Thyroid gland (tissue), 4 donors: ENCODE results near the gene HSPB3. TPM values are rescaled to one million over a fixed set of nuclear protein-coding genes. Genes with fewer than 3 reads are reported as not detected.
"Not testable (repeated sequence)": the region's sequence is repeated elsewhere in the genome, so short reads cannot be mapped to it uniquely, and the experiment has no call there.

ENCODE experiments used
- DNase-seq, 2 donors: peaks; one replicate each; pipeline ENCODE4 v3.0.0-alpha.2; 2019
- H3K27ac ChIP-seq, 3 donors: fragments of 200-600 bp; sonication (generic); 1 replicate in 2 of 3; 2 replicates in 1 of 3; pipeline ENCODE4 v1.5.1; 2016 to 2019; ENCODE audit warnings: mild to moderate bottlenecking in 1 of 3, moderate library complexity in 1 of 3
- H3K27me3 ChIP-seq: fragments of 200-600 bp; sonication (generic); one replicate; pipeline ENCODE4 v1.5.1; 2019
- H3K36me3 ChIP-seq, 2 donors: fragments of 200-600 bp; sonication (generic); one replicate each; pipeline ENCODE4 v1.5.1; 2016 to 2019
- H3K4me1 ChIP-seq, 2 donors: fragments of 200-600 bp; sonication (generic); one replicate each; pipeline ENCODE4 v1.5.1; 2017 to 2019
- H3K4me3 ChIP-seq, 3 donors: fragments of 200-600 bp; sonication (generic); replicated peaks in 1 of 3; 1 replicate in 2 of 3; 2 replicates in 1 of 3; pipeline ENCODE4 v1.5.1; 2016; ENCODE audit warnings: mild to moderate bottlenecking in 1 of 3
- H3K9me3 ChIP-seq: fragments of 200-600 bp; sonication (generic); one replicate; pipeline ENCODE4 v1.5.1; 2017
- CTCF ChIP-seq, 6 experiments: fragments of 200-600 bp in 3 of 6; fragments of 450-650 bp in 3 of 6; sonication (generic) in 3 of 6; IDR thresholded peaks; one replicate each; pipeline ENCODE4 v1.5.1; 2016 to 2019; ENCODE audit warnings: antibody characterized with exemption in 6 of 6, mild to moderate bottlenecking in 2 of 6, inconsistent platforms in 1 of 6, moderate library complexity in 1 of 6
- POLR2A ChIP-seq, 2 donors: fragments of 450-650 bp; IDR thresholded peaks; one replicate each; pipeline ENCODE4 v1.6.1; 2017; ENCODE audit warnings: antibody characterized with exemption in 2 of 2, mild to moderate bottlenecking in 2 of 2, moderate library complexity in 1 of 2
- WGBS, 2 donors: methylation state at CpG; one replicate each; pipeline ENCODE4 v1.1.5; 2017; 5-methylcytosine and 5-hydroxymethylcytosine counted together
- intact Hi-C: fragments of 100-400 bp; cut with DNase I; formaldehyde crosslinking; loops from one replicate; pipeline ENCODE4 v1.15.1; 2023
- total RNA-seq, 4 donors: library from RNA; depleted of rRNA; stranded (reverse); fragments of >200 nt; gene quantifications; one replicate each; pipeline ENCODE4 v1.2.3, GENCODE V29; 2016

Gene HSPB3
- total RNA-seq, 4 donors from 2014 or later, result not detected

- not testable (repeated sequence) for H3K36me3 ChIP-seq, H3K27me3 ChIP-seq, H3K9me3 ChIP-seq, H3K27ac ChIP-seq, H3K4me3 ChIP-seq, H3K4me1 ChIP-seq
- intact Hi-C loops, result loop anchor here (5.0 kb wide), 1 partner anchor 177 kb away; no protein-coding TSS in a partner anchor
- 22 to 28% methylated on average over 10 of the region's 10 CpGs for WGBS, 2 donors
- TF ChIP-seq CTCF (IDR thresholded peaks at IDR 0.05), result peak; percentile 50 to 93 (median 72)
- peak; percentile 4 to 22 for DNase-seq
Observed at GRCh38 chr5:54419573-54420423, 35.7 kb upstream of the HSPB3 start.

GRCh38 chr5:54420511-54420910 lies 35.0 kb upstream of the HSPB3 start:
- intact Hi-C loops, result not testable (repeated sequence)

GRCh38 chr5:54421976-54422375 lies 33.5 kb upstream of the HSPB3 start:
- Histone ChIP-seq H3K4me1 (no peaks in the 10 kb centered on the region), H3K4me3 (no peak overlapping the region), H3K36me3 (no peaks in the 10 kb centered on the region), H3K27ac (no peak overlapping the region), H3K27me3 (no peaks in the 10 kb centered on the region), H3K9me3 (no peaks in the 10 kb centered on the region)
- no peak for DNase-seq
- 66 to 77% methylated on average over 3 of the region's 3 CpGs for WGBS, 2 donors
- TF ChIP-seq CTCF (IDR thresholded peaks at IDR 0.05), result no peak
- TF ChIP-seq POLR2A (IDR thresholded peaks at IDR 0.05), result no peak
- intact Hi-C loops, result no loop called here

More at GRCh38 chr5:54420511-54420910, 35.0 kb upstream of the HSPB3 start:
- not testable (repeated sequence) for H3K36me3 ChIP-seq, H3K27ac ChIP-seq, H3K4me1 ChIP-seq, H3K4me3 ChIP-seq, DNase-seq, H3K9me3 ChIP-seq, H3K27me3 ChIP-seq
- WGBS, 2 donors, result 89 to 92% methylated on average over 10 to 19 of the region's 30 CpGs

- no peak for DNase-seq
- Histone ChIP-seq H3K4me3 (no peak overlapping the region), H3K36me3 (no peaks in the 10 kb centered on the region), H3K27ac (no peak overlapping the region), H3K4me1 (no peaks in the 10 kb centered on the region), H3K9me3 (no peaks in the 10 kb centered on the region), H3K27me3 (no peaks in the 10 kb centered on the region)
- intact Hi-C loops, result no loop called here
- WGBS, 2 donors, result 80 to 90% methylated on average over 2 of the region's 2 CpGs
- no peak for TF ChIP-seq POLR2A (IDR thresholded peaks at IDR 0.05)
- no peak for TF ChIP-seq CTCF (IDR thresholded peaks at IDR 0.05)
Observed at GRCh38 chr5:54425258-54425657, 30.2 kb upstream of the HSPB3 start.

GRCh38 chr5:54426209-54426608 lies 29.3 kb upstream of the HSPB3 start:
- WGBS, 2 donors, result 80 to 88% methylated on average over 1 of the region's 1 CpG
- Histone ChIP-seq H3K4me1 (no peaks in the 10 kb centered on the region), H3K27me3 (no peaks in the 10 kb centered on the region), H3K9me3 (no peaks in the 10 kb centered on the region), H3K4me3 (no peak overlapping the region), H3K27ac (no peak overlapping the region), H3K36me3 (no peaks in the 10 kb centered on the region)
- no peak for TF ChIP-seq CTCF (IDR thresholded peaks at IDR 0.05)
- TF ChIP-seq POLR2A (IDR thresholded peaks at IDR 0.05), result no peak
- no peak for DNase-seq
- intact Hi-C loops, result no loop called here

GRCh38 chr5:54434650-54435049 lies 20.8 kb upstream of the HSPB3 start:
- H3K27me3 ChIP-seq, DNase-seq, H3K4me1 ChIP-seq, H3K4me3 ChIP-seq, H3K27ac ChIP-seq, H3K36me3 ChIP-seq, intact Hi-C loops, H3K9me3 ChIP-seq: not testable (repeated sequence)
- WGBS, 2 donors, result 89 to 94% methylated on average over 2 of the region's 2 CpGs
